HK-2 (cell line): ENCODE measurements around the gene XXYLT1.

ENCODE experiments used
- DNase-seq: peaks from one replicate; pipeline ENCODE4 v3.0.0-alpha.2; 2018; ENCODE audit not compliant: unreplicated experiment

Gene XXYLT1

DNA sequence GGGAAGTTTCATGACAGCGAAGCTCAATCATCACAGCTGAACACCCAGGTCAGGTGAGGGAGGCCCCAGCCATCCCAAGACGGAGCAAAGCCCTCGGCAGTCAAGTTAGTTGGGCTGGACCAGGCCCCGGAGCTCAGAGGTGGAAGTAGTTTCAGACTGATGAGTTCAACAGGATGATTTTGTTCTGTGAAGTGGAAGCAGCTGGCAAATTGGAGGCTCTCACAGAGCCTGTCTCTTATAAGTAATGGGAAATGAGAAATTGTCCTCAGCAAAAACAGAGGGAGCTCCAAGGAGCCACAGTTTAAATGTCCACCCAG lies 245.1 kb downstream of the XXYLT1 start:
- DNase-seq = no peak

DNA sequence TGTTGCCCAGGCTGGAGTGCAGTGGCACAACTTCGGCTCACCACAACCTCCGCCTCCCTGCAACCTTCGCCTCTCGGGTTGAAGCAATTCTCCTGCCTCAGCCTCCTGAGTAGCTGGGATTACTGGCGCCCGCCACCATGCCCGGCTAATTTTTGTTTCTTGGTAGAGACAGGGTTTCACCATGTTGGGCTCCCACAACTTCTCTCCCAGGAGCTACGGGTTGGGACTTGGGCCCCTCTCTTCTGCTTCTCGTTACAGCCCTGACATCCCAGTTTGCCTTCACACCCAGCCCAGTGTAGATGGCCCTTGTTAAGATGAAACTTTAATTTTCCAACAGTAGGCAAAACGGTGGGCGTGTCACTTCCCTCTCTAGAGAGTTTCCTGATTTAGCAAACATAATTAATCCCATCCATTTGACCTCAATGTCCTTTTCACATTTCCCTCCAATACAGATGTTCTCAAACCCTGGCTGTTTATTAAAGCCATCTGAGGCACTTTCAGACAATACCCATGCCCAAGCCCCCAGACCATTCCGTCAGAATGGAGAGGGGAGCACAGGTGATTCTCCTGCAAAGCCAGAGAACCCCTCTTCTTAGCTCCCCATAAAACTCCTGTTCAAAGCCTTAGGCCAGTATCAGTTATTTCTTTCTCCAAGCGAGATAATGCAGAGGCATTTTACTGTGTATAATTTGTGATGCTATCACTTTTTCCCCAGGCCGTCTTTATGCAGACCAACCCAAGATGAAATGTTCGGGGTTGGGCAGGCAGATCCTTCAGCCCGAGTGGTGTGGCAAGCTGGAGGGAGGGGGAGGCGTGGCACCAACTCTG lies 245.7 kb downstream of the XXYLT1 start:
- no peak for DNase-seq

DNA sequence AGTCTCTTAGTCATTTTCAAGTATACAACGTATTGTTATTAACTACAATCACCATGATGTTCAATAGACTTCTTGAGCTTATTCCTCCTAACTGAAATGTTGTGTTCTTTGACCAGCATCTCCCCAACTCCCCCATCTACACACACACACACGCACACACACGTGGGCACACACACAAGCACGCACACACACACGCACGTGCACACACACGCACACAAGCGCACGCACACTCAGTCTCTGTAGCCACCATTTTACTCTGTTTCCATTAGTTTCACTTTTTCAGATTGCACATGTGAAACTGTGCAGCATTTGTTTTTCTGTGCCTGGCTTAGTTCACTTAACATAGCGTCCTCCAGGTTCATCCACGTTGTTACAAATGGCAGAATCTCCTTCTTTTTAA lies 247.0 kb downstream of the XXYLT1 start:
- DNase-seq = no peak

DNA sequence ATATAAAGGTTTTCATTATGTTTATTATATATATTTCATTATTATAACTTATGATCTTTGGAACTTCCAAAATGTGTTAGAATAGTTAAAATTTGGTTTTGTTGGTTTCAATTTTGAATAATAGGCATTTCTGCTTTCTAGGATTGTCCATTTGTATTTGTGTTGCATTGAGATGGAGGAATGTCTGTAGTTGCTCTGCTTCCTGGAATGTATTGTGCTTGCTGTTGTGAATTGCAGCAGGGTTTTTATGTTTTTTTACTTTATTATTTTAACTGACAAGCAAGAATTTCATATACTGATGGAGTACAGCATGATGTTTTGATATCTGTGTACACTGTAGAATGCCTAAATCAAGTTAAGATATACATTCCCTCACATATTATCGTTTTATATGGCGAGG lies 247.4 kb downstream of the XXYLT1 start:
- no peak for DNase-seq

DNA sequence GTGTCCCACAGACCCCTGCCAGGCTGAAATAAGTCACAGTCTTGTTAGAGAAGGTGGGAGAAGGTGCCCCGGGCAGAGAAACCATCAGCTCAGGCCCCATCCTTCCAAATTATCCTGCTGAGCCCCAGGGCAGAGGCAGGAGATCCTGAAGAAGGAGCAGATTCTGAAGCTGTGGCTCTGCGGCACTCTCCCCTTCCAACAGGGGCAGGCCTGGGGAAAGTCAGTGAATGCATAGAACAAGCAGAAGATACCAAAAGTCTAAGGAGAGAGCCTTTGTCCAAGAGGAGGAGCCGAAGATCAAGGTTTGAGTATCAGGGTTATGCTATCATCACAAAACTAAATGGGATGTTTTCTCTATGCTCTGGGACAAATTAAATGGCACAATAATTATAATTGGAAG lies 249.3 kb downstream of the XXYLT1 start:
- no peak for DNase-seq

DNA sequence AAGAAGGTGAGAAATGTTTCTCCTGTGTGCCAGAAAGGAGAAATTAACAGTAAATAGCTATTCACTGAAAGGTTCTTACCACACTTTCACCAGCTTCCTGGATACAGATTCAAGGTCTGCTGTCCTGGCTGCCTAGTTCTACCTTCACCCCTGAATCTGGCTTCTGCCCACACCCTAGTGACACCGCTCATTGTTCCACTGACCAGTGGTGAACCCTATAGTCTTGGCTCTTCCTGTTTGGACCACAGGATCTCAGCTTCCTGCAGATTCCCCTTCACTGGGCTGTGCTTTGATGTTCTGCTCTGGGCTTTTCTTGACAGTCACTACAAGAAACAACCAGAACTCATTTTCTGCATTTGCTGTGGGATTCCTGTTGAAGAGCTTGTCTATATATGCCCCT lies 250.0 kb downstream of the XXYLT1 start:
- DNase-seq = no peak

DNA sequence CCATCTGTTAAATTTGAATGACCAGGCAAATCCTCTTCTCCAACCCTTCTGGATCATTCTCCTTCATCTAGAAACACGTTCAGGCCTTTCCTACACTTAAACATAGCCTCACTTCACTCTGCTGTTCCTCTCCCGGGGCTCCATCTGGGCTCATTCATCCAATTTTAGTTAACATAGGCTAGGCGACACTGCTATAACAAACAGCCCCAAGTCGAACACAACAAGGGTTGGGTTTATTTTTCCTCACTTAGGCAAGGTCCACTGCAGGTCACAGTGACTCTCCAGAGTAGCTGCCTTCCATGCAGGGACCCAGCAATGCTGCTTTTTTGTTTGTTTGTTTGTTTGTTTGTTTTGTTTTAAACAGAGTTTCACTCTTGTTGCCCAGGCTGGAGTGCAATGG lies 250.8 kb downstream of the XXYLT1 start:
- no peak for DNase-seq

DNA sequence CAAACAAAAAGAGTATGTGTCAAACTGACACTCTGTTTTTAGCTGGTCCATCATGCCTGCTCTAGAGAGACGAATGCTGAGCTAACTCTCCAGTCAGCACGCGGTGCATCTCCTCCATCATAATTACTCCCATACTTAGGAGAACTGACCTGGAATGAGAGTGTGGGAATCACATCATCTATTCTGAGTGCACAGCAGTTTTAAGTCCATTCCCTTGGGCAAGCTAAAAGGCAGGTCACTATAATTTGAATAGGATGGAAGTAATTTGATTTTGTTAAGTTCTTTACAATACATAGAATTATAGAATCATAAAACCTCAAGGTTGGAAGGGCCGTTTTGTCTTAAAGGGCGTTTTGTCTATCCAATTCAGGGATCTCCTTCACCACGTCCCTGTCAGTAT lies 251.6 kb downstream of the XXYLT1 start:
- DNase-seq = no peak
